Adrenal gland (tissue), 5 donors: ENCODE results near the gene TULP1.

ENCODE experiments used
- POLR2A ChIP-seq, 2 donors: fragments of 450-650 bp; IDR thresholded peaks; one replicate each; pipeline ENCODE4 v1.6.1; 2017; ENCODE audit warnings: antibody characterized with exemption in 2 of 2, mild to moderate bottlenecking in 2 of 2, moderate library complexity in 1 of 2
- TF ChIP-seq, protein P1 (sequence below), 6 experiments: fragments of 450-650 bp in 4 of 6; fragments of 200-600 bp in 2 of 6; sonication (generic) in 1 of 6; IDR thresholded peaks; 1 replicate in 5 of 6; 2 replicates in 1 of 6; pipeline versions ENCODE4 v1.5.1 to v1.8.0; 2016 to 2021; ENCODE audit warnings: antibody characterized with exemption in 6 of 6, mild to moderate bottlenecking in 2 of 6, moderate library complexity in 1 of 6
- donor health status: DM: no; HTN: no; CAD: no.

DNA sequence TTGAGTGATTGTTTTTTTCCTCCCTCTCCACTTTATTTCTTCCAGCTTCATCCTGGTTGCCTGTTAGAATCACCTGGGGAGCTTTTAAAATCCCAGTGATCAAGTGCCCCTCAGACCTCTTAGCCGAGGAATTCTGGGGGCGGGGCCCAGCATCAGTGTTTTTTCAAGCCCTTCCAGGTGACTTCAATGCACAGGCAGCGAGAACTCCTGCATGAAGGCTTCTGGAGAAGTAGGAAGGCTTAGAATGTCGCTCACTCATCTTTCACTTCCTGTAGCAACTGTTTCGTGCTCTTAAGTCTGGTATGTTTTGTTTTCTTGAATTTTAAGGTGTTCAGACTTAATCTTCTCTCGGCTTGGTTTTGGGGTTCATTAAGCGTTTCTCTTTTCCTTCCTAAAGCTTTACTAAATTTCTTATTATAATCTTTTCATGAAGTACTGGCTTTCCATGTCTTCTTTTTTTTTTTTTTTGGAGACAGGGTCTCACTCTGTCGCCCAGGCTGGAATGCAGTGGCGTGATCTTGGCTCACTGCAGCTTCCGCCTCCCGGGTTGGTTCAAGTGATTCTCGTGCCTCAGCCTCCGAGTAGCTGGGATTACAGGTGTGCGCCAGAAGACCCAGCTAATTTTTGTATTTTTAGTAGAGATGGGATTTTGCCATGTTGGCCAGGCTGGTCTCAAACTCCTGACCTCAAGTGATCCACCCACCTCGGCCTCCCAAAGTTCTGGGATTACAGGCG is 30.9 kb upstream of the TULP1 start:
- TF ChIP-seq POLR2A (IDR thresholded peaks at IDR 0.05) = no peak
- TF ChIP-seq, protein P1, sequence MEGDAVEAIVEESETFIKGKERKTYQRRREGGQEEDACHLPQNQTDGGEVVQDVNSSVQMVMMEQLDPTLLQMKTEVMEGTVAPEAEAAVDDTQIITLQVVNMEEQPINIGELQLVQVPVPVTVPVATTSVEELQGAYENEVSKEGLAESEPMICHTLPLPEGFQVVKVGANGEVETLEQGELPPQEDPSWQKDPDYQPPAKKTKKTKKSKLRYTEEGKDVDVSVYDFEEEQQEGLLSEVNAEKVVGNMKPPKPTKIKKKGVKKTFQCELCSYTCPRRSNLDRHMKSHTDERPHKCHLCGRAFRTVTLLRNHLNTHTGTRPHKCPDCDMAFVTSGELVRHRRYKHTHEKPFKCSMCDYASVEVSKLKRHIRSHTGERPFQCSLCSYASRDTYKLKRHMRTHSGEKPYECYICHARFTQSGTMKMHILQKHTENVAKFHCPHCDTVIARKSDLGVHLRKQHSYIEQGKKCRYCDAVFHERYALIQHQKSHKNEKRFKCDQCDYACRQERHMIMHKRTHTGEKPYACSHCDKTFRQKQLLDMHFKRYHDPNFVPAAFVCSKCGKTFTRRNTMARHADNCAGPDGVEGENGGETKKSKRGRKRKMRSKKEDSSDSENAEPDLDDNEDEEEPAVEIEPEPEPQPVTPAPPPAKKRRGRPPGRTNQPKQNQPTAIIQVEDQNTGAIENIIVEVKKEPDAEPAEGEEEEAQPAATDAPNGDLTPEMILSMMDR (IDR thresholded peaks at IDR 0.05) = no peak
